ENCODE data around the gene PDE8B.

- TF ChIP-seq, protein P1, sequence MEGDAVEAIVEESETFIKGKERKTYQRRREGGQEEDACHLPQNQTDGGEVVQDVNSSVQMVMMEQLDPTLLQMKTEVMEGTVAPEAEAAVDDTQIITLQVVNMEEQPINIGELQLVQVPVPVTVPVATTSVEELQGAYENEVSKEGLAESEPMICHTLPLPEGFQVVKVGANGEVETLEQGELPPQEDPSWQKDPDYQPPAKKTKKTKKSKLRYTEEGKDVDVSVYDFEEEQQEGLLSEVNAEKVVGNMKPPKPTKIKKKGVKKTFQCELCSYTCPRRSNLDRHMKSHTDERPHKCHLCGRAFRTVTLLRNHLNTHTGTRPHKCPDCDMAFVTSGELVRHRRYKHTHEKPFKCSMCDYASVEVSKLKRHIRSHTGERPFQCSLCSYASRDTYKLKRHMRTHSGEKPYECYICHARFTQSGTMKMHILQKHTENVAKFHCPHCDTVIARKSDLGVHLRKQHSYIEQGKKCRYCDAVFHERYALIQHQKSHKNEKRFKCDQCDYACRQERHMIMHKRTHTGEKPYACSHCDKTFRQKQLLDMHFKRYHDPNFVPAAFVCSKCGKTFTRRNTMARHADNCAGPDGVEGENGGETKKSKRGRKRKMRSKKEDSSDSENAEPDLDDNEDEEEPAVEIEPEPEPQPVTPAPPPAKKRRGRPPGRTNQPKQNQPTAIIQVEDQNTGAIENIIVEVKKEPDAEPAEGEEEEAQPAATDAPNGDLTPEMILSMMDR (IDR thresholded peaks at IDR 0.05; ENCODE audit: borderline replicate concordance, extremely low read depth, low read length, poor library complexity, severe bottlenecking) = no peak
- TF ChIP-seq EZH2 (IDR thresholded peaks at IDR 0.05; ENCODE audit: borderline replicate concordance, low read depth, low read length, severe bottlenecking) = no peak
Measured at GRCh38 chr5:77210091-77210963, at the start of gene PDE8B.
